T-helper 1 cell treated with Interleukin-12 subunit alpha and Interleukin-12 subunit beta and Interleukin-4 antibody, amounts not matched to agents 30 μg/mL and 1 μg/mL, for 36 hours (primary cell): Measurements from ENCODE around the gene NUDT6.
"Not testable (repeated sequence)": the region's sequence is repeated elsewhere in the genome, so short reads cannot be mapped to it uniquely, and the experiment has no call there.

Experiments used
- H3K27ac Mint-ChIP-seq: one replicate; pipeline ENCODE4 v1.8.0; 2021; ENCODE audit warnings: mild to moderate bottlenecking, mixed read lengths
- H3K27me3 Mint-ChIP-seq: one replicate; pipeline ENCODE4 v1.8.0; 2021; ENCODE audit warnings: low read depth, mixed read lengths
- H3K36me3 Mint-ChIP-seq: one replicate; pipeline ENCODE4 v1.8.0; 2021; ENCODE audit warnings: low read depth, mixed read lengths
- H3K4me1 Mint-ChIP-seq: one replicate; pipeline ENCODE4 v1.8.0; 2021; ENCODE audit warnings: low read depth, mixed read lengths
- H3K4me3 Mint-ChIP-seq: one replicate; pipeline ENCODE4 v1.8.0; 2021; ENCODE audit warnings: mild to moderate bottlenecking, moderate library complexity, mixed read lengths
- H3K9me3 Mint-ChIP-seq: one replicate; pipeline ENCODE4 v1.8.0; 2021; ENCODE audit warnings: mixed read lengths

Gene NUDT6

GRCh38 chr4:122875949-122876348 lies 46.4 kb downstream of the NUDT6 start:
- Mint-ChIP-seq H3K27me3 (peaks cover 15% of the 10 kb centered on the region), H3K4me1 (no peaks in the 10 kb centered on the region), H3K27ac (no peak overlapping the region), H3K9me3 (peaks cover 12% of the 10 kb centered on the region), H3K4me3 (no peak overlapping the region), H3K36me3 (peaks cover 13% of the 10 kb centered on the region)

DNA sequence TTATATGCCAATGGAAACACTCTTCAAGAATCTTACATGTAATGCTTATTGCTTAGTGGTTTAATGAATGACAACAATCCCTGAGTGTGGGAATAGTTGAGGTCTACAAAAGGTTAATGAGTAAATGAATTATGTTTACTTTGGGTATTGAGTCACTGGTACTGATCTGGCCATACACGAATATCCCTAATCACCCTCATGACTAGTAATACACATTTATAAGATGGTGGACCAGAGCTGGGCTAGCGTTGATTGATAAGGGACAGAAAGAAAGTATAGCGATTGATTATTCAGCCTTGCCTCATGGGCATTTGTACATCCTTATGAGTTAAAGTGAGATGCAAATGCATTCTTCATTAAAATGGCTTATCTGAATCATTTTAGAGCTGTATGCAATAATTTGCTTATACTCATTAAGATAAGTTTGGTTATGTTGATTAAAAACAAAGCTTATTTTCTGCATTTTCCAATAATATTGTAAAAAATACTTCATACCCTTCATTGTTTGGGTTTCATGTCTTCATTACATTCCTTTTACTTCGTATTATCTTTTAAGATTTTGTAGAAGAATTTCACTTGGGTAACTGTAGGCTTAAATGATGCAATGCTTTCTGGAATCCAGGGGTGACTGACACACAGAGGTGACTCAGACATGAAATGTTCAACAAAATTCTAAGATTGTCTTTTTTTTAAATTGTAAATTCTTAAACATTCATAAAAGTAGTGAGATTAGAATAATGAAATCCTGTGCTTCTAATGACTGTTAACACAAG lies 48.4 kb downstream of the NUDT6 start:
- Mint-ChIP-seq H3K4me1 (no peaks in the 10 kb centered on the region), H3K4me3 (no peak overlapping the region), H3K27ac (no peak overlapping the region), H3K36me3 (peaks cover 4% of the 10 kb centered on the region), H3K27me3 (peaks cover 27% of the 10 kb centered on the region), H3K9me3 (peaks cover 6% of the 10 kb centered on the region)

DNA sequence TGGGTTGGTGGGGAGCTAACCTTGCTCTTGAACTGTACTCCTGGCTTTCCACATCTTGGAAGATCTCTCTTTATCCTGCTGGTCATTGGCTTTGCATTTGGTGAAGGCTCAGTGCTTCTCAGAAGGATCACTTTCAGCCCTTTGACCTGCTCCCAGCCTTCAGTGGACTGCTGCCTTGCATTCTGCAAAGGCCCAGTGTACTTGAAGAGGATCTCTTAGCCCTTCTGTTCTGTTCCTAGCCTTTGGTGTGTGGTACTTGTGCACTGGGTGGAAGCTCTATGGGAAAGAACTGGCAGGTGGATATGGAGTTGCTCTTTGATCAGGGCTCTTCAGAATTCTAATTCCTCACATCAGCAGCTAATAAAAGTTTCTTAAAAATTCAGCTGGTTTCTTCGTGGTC lies 49.3 kb downstream of the NUDT6 start:
- no peak overlapping the region for H3K27ac Mint-ChIP-seq
- H3K4me1 Mint-ChIP-seq, result peaks cover 3% of the 10 kb centered on the region
- peaks cover 33% of the 10 kb centered on the region for H3K27me3 Mint-ChIP-seq
- H3K36me3 Mint-ChIP-seq, result no peaks in the 10 kb centered on the region
- no peak overlapping the region for H3K4me3 Mint-ChIP-seq
- H3K9me3 Mint-ChIP-seq, result peaks cover 6% of the 10 kb centered on the region

DNA sequence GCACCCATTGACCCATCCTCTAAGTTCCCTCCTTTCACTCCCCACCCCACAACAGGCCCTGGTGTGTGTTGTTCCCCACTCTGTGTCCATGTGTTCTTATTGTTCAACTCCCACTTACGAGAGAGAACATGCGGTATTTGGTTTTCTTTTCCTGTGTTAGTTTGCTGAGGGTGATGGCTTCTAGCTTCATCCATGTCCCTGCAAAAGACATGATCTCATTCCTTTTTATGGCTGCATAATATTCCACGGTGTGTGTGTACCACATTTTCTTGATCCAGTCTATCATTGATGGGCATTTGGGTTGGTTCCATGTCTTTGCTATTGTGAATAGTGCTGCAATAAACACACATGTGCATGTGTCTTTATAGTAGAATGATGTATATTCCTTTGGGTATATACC lies 54.2 kb downstream of the NUDT6 start:
- not testable (repeated sequence) for H3K4me3 Mint-ChIP-seq, H3K4me1 Mint-ChIP-seq, H3K9me3 Mint-ChIP-seq, H3K36me3 Mint-ChIP-seq, H3K27ac Mint-ChIP-seq
- H3K27me3 Mint-ChIP-seq, result peaks cover 39% of the 10 kb centered on the region

- Mint-ChIP-seq H3K36me3 (peaks cover 1% of the 10 kb centered on the region), H3K27me3 (peaks cover 37% of the 10 kb centered on the region), H3K27ac (no peak overlapping the region), H3K9me3 (no peaks in the 10 kb centered on the region), H3K4me3 (no peak overlapping the region), H3K4me1 (peaks cover 3% of the 10 kb centered on the region)
These were observed 57.0 kb downstream of the NUDT6 start for GRCh38 chr4:122865425-122865824.

- Mint-ChIP-seq H3K4me1 (peaks cover 2% of the 10 kb centered on the region), H3K27ac (no peak overlapping the region), H3K27me3 (peaks cover 39% of the 10 kb centered on the region), H3K9me3 (no peaks in the 10 kb centered on the region), H3K4me3 (no peak overlapping the region), H3K36me3 (peaks cover 1% of the 10 kb centered on the region)
These were observed 58.8 kb downstream of the NUDT6 start for GRCh38 chr4:122863639-122864038.

DNA sequence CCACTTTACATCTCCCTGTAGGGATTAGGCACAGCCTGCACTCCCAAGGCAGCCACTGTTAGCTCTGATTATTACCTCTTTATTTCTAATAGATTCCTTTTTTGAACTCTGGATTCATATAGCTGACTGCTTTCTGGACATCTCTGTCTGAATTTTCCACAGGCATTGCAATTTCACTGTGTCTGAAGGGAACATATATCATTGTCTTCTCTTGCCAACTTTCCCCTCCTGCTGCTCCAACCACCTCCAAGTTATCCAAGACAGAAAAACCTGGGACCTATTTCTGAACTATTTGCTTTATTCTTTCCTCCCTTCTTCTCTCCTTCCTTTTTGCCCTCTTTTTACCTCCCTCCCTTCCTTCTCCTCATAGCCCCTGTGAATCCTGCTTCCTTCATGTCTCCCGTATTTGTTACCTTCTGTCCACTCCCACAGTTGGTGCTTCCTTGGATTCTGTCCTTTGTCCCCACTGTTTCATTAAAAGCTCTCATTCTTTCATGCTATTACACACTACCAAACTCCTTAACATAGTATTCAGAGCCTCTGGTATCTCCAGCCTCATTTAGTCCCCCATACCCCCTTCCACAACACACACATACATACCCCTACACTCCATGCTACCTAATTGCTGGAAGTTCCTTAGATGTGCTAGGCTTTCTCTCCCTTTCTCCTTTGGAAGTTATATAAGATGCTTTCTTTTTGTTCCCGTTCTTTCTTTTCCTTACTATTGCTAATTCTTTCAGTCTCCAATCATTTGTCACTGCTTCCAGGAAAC lies 61.0 kb downstream of the NUDT6 start:
- H3K9me3 Mint-ChIP-seq, result no peaks in the 10 kb centered on the region
- H3K27ac Mint-ChIP-seq, result no peak overlapping the region
- H3K4me3 Mint-ChIP-seq, result no peak overlapping the region
- H3K36me3 Mint-ChIP-seq, result peaks cover 1% of the 10 kb centered on the region
- H3K4me1 Mint-ChIP-seq, result no peaks in the 10 kb centered on the region
- peaks cover 42% of the 10 kb centered on the region for H3K27me3 Mint-ChIP-seq

DNA sequence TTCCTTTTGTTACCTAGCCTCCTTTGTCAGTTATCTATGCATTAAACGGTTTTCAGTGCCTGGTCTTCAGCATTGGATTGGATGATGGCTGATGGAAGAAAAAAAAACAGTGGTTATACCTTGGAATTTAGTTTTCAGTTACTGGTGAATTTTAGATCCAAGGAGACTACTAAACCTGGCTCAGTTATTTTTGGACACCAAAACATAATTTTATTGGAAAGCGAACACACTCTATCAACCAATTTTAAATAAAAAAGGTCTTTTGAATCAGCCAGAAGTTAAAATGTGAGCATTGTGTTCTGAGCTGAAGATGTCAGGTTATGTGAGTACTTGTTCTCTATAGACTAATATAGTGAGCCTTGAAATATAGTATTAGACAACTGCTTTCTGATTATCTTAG lies 63.7 kb downstream of the NUDT6 start:
- no peaks in the 10 kb centered on the region for H3K9me3 Mint-ChIP-seq
- peaks cover 2% of the 10 kb centered on the region for H3K36me3 Mint-ChIP-seq
- no peak overlapping the region for H3K27ac Mint-ChIP-seq
- no peak overlapping the region for H3K4me3 Mint-ChIP-seq
- peaks cover 44% of the 10 kb centered on the region for H3K27me3 Mint-ChIP-seq
- peaks cover 5% of the 10 kb centered on the region for H3K4me1 Mint-ChIP-seq

- H3K27me3 Mint-ChIP-seq, result peaks cover 45% of the 10 kb centered on the region
- no peak overlapping the region for H3K27ac Mint-ChIP-seq
- no peaks in the 10 kb centered on the region for H3K9me3 Mint-ChIP-seq
- H3K4me1 Mint-ChIP-seq, result peaks cover 5% of the 10 kb centered on the region
- H3K36me3 Mint-ChIP-seq, result peaks cover 2% of the 10 kb centered on the region
- H3K4me3 Mint-ChIP-seq, result no peak overlapping the region
These were observed 65.2 kb downstream of the NUDT6 start for GRCh38 chr4:122857160-122857559.

DNA sequence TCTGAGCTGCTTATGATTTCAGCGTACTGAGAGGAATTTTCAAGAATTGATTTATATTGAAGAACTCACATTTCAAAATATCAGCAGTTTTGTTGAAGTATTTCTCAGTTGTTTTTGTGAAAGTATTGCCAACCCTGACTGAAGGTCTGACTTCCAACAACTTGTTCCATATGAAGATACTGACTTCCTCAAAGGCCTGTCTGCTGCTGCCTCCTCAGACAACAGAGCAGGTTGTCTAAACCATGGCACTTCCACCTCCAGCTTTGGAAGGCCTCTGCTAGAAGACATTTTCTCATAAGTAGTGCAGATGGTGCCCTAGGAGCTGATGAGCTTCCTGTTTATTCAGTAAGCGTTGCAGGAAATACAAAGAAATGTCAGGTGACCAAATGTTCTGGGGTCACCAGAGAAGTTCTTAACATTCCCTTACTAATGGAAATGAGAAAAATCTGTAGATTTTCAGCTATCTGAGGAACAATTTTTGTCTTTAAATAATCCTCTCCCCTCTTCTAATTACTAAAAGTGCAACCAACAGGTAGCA lies 67.0 kb downstream of the NUDT6 start:
- Mint-ChIP-seq H3K27ac (no peak overlapping the region), H3K4me3 (no peak overlapping the region), H3K36me3 (peaks cover 2% of the 10 kb centered on the region), H3K9me3 (no peaks in the 10 kb centered on the region), H3K27me3 (peaks cover 34% of the 10 kb centered on the region), H3K4me1 (peaks cover 5% of the 10 kb centered on the region)

- Mint-ChIP-seq H3K4me1 (peaks cover 5% of the 10 kb centered on the region), H3K27ac (no peak overlapping the region), H3K4me3 (no peak overlapping the region), H3K27me3 (peaks cover 36% of the 10 kb centered on the region), H3K9me3 (no peaks in the 10 kb centered on the region), H3K36me3 (peaks cover 2% of the 10 kb centered on the region)
These were observed 67.7 kb downstream of the NUDT6 start for GRCh38 chr4:122854447-122855352.

DNA sequence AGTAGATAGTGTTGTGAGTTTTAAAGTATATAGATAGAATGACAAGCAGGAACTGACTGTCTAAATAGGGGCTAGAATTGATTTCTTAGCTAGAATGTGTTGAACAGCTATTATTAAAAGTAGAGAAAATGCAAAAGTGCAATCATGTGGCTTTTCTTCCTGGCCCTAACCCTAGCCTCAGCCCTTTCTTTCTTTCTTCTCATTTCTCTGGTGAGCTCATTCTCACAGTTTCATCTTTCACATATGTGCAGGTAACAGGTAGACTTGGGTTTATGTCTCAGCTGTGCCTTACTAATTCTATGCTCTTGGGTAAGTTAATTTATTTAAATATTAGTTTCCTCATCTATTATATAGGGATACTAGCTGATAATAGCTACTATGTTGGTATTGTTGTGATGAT lies 70.8 kb downstream of the NUDT6 start:
- peaks cover 6% of the 10 kb centered on the region for H3K4me1 Mint-ChIP-seq
- no peaks in the 10 kb centered on the region for H3K9me3 Mint-ChIP-seq
- H3K4me3 Mint-ChIP-seq, result no peak overlapping the region
- H3K27ac Mint-ChIP-seq, result no peak overlapping the region
- peaks cover 19% of the 10 kb centered on the region for H3K27me3 Mint-ChIP-seq
- H3K36me3 Mint-ChIP-seq, result peaks cover 2% of the 10 kb centered on the region

- H3K36me3 Mint-ChIP-seq, H3K4me1 Mint-ChIP-seq, H3K9me3 Mint-ChIP-seq, H3K4me3 Mint-ChIP-seq, H3K27ac Mint-ChIP-seq: not testable (repeated sequence)
- H3K27me3 Mint-ChIP-seq, result peaks cover 16% of the 10 kb centered on the region
These were observed 72.6 kb downstream of the NUDT6 start for GRCh38 chr4:122849789-122850188.

DNA sequence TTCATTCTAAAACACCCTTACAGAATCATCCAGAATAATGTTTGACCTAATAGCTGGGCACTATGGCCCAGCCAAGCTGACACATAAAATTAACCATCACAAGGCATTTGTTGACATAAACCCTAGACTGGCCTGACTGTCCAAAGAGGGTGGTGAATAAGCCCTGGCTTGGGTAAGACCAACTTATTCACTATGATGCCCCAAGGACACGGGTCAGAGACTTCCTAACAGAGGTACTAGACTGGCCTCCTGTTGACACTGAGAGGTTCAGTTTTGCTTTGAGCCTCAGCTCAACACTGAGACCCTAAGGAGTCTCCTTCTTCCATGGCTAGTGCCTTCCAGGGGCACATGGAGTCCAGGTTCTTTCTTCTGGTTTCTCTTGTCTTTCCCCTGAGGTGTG lies 74.5 kb downstream of the NUDT6 start:
- Mint-ChIP-seq H3K9me3 (no peaks in the 10 kb centered on the region), H3K4me3 (no peak overlapping the region), H3K36me3 (no peaks in the 10 kb centered on the region), H3K27me3 (peaks cover 13% of the 10 kb centered on the region), H3K27ac (no peak overlapping the region), H3K4me1 (peaks cover 7% of the 10 kb centered on the region)
